DMS79 (cell line): ENCODE results near the gene CAMKK2.
A peak's percentile ranks its signal among the peaks of the same experiment; 100 is the strongest.
"Not testable (repeated sequence)": the region's sequence is repeated elsewhere in the genome, so short reads cannot be mapped to it uniquely, and the experiment has no call there.

Experiments used
- DNase-seq: peaks from one replicate; lab custom pipeline; 2025; lab: John Stamatoyannopoulos, UW

The CAMKK2 gene

DNA sequence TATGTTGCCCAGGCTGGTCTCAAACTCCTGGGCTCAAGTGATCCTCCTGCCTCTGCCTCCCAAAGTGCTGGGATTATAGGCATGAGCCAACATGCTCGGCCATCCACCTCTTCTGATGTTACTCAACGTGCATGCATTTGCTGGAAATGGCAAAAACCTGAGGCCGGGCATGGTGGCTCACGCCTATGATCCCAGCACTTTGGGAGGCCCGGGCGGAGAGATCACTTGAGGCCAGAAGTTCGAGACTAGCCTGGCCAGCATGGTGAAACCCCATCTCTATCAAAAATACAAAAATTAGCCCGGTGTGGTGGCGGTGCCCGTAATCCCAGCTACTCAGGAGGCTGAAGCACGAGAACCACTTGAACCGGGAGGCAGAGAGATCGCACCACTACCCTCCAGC lies 1.9 kb upstream of the CAMKK2 start:
- DNase-seq: not testable (repeated sequence)

GRCh38 chr12:121297435-121297991 lies 1.0 kb upstream of the CAMKK2 start:
- DNase-seq: peak; percentile 53

DNA sequence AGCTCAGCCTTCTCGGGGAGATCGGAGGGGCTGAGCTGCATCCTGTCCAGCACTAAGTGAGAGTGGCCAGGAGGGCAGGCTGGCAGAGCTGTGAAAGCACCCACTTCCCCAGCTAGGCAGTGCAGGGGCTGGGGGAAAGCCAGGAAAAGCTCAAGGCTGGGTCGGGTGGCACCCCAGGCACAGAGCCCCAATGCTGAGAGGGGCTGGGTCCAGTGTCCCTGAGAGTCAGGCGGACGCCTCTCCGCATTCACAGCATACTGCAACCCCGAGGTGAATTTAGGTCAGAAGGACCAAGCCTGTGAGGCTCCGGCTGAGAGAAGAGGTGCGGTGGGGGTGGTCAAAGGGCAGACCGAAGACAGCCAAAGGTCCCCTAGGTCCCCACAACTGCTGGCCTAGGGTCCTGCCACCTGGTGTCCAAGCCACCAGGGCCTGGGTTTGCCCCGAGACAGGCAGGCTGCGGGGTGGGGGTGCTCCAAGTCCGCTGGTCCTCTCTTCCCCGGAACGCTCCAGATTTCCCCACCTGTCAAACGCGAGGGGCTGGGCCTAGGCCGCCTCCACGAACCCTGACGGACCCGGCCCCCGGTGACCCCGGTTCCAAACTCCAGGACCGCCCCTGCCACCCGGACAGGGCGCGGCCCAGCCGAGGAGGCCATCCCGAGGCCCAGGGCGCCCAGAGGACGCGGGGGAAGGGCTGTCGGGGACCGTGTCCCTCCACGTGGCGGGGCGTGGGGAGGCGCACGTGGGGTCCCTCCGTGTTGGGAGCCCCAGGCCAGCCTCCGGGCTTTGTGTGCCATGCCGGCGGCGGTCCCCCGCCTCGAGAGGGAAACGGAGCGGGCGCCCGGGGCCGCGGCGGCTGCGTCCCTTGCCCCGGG lies 527 bp downstream of the CAMKK2 start:
- no peak for DNase-seq

GRCh38 chr12:121295116-121295745 lies 1.3 kb downstream of the CAMKK2 start:
- no peak for DNase-seq

GRCh38 chr12:121294151-121294889 lies 2.2 kb downstream of the CAMKK2 start:
- no peak for DNase-seq

DNA sequence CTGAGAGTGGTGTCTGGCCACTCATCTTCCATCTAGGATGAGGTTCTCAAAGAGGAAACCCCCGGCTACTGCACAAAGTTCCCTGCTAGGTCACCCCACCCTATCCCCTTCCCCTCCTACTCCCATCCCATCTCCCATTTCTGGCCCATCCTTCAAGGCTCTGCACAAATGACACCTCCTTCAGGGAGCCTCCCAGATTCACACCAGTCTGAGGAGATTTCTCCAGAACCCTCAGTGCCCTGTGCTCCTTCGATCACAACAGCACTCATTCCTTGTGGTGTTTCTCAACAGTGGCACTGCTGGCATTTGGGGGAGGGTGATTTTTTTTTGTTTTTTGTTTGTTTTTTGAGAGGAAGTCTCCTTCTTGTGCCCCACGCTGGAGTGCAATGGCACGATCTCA lies 2.9 kb downstream of the CAMKK2 start:
- DNase-seq: no peak

DNA sequence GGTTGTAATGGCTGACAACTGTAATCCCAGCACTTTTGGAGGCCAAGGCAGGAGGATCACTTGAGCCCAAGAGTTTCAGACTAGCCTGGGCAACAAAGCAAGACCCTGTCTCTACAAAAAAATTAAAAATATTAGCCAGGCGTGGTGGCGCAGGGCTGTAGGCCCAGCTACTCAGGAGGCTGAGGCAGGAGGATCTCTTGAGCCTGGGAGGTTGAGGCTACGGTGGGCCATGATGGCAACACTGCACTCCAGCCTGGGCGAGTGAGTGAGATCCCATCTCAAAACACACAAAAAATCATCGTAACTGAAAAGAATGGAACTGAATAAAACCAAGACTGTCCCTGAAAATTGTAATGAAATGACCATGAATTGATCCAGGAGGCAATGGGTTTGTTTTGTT lies 6.1 kb downstream of the CAMKK2 start:
- no peak for DNase-seq

- DNase-seq: no peak
These were observed 6.5 kb downstream of the CAMKK2 start for GRCh38 chr12:121289962-121290361.

DNA sequence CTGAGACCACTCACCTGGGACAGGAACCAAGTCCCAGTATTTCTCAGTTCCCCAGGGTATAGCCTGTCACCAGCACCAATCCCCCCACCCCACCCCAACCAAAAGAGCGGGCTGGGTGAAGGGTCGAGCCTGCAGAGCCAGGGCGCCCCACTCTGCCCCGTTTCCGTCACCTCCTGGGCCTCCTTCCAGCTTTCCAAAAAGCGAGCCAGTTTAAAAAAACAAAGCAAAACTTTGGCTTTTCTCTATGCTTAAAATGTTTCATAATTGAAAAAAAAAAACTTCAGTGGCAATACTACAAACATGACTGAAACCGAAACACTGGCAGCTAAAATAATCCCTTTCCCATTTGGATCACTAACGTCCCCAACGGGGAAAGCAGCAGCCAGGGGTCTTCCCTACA lies 7.5 kb downstream of the CAMKK2 start:
- no peak for DNase-seq

DNA sequence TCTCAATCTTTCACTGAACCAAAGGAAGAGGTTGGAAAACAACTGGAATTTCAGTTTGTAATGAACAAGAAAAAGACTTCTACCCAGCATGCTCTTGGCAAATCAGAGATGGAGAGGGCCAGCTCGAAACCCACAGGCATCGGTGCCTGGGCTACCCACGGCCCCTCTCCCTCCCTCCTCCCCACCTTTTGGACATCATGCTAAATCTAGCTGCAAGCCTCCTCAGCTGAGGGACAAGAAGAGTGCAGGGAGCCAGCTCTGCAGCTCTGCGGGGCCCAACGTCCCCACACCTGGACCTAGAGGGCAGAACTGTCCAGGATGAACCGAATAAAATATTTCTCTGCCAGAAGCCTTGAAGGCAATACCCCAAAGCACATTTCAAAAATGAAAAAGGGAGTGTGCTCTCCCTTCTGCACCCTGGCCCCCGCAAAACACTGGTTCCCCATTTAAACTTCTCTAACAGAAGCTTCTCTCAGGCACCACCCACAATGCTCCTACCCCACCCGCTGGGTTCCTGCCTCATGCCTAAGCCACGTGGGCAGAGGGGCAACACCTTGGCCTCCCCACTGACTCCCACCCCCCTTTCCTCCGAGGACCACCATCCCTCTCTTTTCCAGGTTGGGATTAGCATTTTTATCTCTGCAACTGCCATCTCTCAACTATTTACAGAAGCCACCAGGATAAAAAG lies 8.2 kb downstream of the CAMKK2 start:
- no peak for DNase-seq

- no peak for DNase-seq
These were observed 9.1 kb downstream of the CAMKK2 start for GRCh38 chr12:121287267-121287954.

GRCh38 chr12:121285856-121286255 lies 10.7 kb downstream of the CAMKK2 start:
- no peak for DNase-seq

- DNase-seq: no peak
These were observed 11.7 kb downstream of the CAMKK2 start for GRCh38 chr12:121284551-121285390.

DNA sequence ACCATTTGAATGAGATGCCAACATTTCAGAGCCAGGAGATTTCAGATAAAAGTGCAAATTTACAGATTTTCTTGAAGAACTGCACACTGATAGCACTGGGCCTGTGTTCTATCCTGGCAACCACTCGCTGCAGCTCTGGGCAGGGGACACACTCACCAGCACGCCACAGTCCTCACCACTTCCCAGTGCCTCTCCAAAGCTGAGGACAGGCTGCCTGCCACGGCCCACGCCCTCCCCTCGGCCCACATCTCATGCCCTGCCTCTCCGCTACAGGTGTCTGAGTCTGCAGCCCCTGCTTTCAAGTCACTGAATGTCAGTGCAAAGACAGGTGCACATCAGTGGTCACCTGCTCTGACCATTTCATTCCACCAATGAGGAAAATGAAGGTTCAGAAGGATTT lies 12.7 kb downstream of the CAMKK2 start:
- DNase-seq: no peak

- DNase-seq: no peak
These were observed 13.1 kb downstream of the CAMKK2 start for GRCh38 chr12:121283388-121283787.

DNA sequence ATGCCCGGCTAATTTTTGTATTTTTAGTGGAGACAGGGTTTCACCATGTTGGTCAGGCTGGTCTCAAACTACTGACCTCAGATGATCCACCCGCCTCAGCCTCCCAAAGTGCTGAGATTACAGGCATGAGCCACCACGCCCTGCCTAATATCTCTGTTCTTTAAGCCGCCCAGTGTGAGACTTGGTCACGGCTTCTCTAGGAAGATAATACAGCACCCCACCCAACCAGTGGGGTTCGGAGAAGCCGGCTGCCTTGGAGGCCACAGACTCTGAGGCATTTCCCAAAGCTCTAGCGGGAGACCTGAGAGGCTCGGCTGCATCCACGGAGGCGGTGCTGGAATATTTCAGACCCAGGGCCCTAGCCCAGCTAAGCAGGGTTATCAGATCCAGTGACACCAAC lies 13.6 kb downstream of the CAMKK2 start:
- DNase-seq: not testable (repeated sequence)

DNA sequence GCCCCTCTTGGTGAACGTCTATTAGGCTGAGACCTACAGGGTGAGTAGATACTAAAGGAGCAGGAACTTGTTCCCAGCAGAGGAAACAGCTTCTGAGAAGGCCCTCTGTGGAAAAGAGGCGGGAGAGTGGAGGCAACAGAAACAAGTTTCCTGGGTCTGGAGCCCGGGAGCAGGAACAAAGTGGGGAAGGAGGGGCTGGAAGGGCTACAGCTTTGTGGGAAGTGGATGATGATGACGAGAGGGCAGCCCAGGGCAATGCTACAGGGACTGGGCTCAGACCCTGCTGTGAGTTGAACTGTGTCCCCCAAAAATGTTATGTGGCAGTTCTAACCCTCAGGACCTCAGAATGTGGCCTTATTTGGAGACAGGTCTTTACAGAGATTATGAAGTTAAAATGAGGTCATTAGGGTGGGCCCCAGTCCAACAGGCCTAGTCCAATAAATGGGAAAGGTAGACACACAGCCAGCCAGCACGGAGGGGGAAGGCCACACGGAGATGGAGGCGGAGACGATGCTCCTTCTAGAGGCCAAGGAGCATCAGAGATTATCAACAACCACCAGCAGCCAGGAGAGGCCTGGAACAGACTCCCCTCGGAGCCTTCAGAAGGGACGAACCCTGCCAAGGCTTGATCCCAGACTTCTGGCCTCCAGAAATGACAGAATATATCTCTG lies 14.3 kb downstream of the CAMKK2 start:
- no peak for DNase-seq

- not testable (repeated sequence) for DNase-seq
These were observed 15.4 kb downstream of the CAMKK2 start for GRCh38 chr12:121281116-121281515.

DNA sequence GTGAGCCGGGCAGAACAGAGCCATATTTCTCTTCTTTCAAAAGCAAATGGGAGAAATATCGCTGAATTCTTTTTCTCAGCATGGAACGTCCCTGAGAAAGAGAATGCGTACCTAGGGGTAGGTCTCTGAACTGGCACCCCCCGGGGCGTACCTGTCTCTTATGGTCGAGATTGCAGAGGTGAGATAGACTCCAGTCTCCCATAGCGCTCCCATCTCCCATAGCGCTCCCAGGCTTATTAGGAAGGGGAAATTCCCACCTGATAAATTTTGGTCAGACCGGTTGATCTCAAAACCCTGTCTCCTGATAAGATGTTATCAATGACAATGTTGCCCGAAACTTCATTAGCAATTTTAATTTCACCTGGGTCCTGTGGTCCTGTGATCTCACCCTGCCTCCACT lies 16.0 kb downstream of the CAMKK2 start:
- not testable (repeated sequence) for DNase-seq

GRCh38 chr12:121279507-121279915 lies 17.0 kb downstream of the CAMKK2 start:
- DNase-seq: no peak
